ENCODE measurements around the gene DAB2. TPM values are rescaled to one million over a fixed set of nuclear protein-coding genes. Genes with fewer than 3 reads are reported as not detected.

Gene DAB2
- total RNA-seq, 2 donors from 2014 or later: 4.0 to 8.5 TPM

GRCh38 chr5:39440958-39441624 lies 16.3 kb upstream of the DAB2 start:
- Mint-ChIP-seq H3K4me3 (no peak overlapping the region), H3K27ac (peak overlapping the region in 1 of 2 donors; percentile 51), H3K9me3 (no peaks in the 10 kb centered on the region), H3K4me1 (ENCODE audit: low read depth in 2 of 2) (peaks cover 8 to 9% of the 10 kb centered on the region in 2 donors), H3K36me3 (no peaks in the 10 kb centered on the region), H3K27me3 (peaks cover 0 to under 1% of the 10 kb centered on the region in 2 donors)
- ATAC-seq (no peak), DNase-seq (ENCODE audit: low spot score) (no peak)

GRCh38 chr5:39440192-39440957 lies 15.6 kb upstream of the DAB2 start:
- H3K4me1 Mint-ChIP-seq (ENCODE audit: low read depth in 2 of 2): peaks cover 8 to 9% of the 10 kb centered on the region in 2 donors
- no peak for ATAC-seq
- no peaks in the 10 kb centered on the region for H3K36me3 Mint-ChIP-seq

GRCh38 chr5:39439582-39440162 lies 14.9 kb upstream of the DAB2 start:
- no peak for DNase-seq (ENCODE audit: low spot score)
- Mint-ChIP-seq H3K4me1 (ENCODE audit: low read depth in 2 of 2) (peaks cover 8 to 9% of the 10 kb centered on the region in 2 donors), H3K27ac (no peak overlapping the region), H3K27me3 (no peaks in the 10 kb centered on the region), H3K4me3 (no peak overlapping the region), H3K36me3 (no peaks in the 10 kb centered on the region), H3K9me3 (no peaks in the 10 kb centered on the region)
- ATAC-seq: no peak

More at GRCh38 chr5:39440192-39440957, 15.6 kb upstream of the DAB2 start:
- Mint-ChIP-seq H3K4me3 (no peak overlapping the region), H3K27me3 (no peaks in the 10 kb centered on the region), H3K27ac (peak overlapping the region in 1 of 2 donors; percentile 51), H3K9me3 (no peaks in the 10 kb centered on the region)
- DNase-seq (ENCODE audit: low spot score): no peak

- Mint-ChIP-seq H3K27me3 (no peaks in the 10 kb centered on the region), H3K4me3 (no peak overlapping the region), H3K4me1 (ENCODE audit: low read depth in 2 of 2) (peaks cover 8 to 9% of the 10 kb centered on the region in 2 donors), H3K27ac (peak overlapping the region in 1 of 2 donors; percentile 63), H3K36me3 (no peaks in the 10 kb centered on the region), H3K9me3 (no peaks in the 10 kb centered on the region)
- DNase-seq (ENCODE audit: low spot score): no peak
- ATAC-seq: peak; percentile 59 to 70
Observed at GRCh38 chr5:39437467-39437866, 12.7 kb upstream of the DAB2 start.

GRCh38 chr5:39433848-39434247 lies 9.1 kb upstream of the DAB2 start:
- no peak for ATAC-seq
- H3K4me1 Mint-ChIP-seq (ENCODE audit: low read depth in 2 of 2): peaks cover 8 to 9% of the 10 kb centered on the region in 2 donors
- H3K27ac Mint-ChIP-seq: no peak overlapping the region
- no peaks in the 10 kb centered on the region for H3K36me3 Mint-ChIP-seq
- no peaks in the 10 kb centered on the region for H3K27me3 Mint-ChIP-seq
- H3K4me3 Mint-ChIP-seq: no peak overlapping the region
- no peak for DNase-seq (ENCODE audit: low spot score)
- H3K9me3 Mint-ChIP-seq: no peaks in the 10 kb centered on the region

- no peaks in the 10 kb centered on the region for H3K9me3 Mint-ChIP-seq
- H3K4me3 Mint-ChIP-seq: no peak overlapping the region
- no peak overlapping the region for H3K27ac Mint-ChIP-seq
- H3K4me1 Mint-ChIP-seq (ENCODE audit: low read depth in 2 of 2): peaks cover 6 to 8% of the 10 kb centered on the region in 2 donors
- no peaks in the 10 kb centered on the region for H3K27me3 Mint-ChIP-seq
- ATAC-seq (no peak), DNase-seq (ENCODE audit: low spot score) (no peak)
- no peaks in the 10 kb centered on the region for H3K36me3 Mint-ChIP-seq
Observed at GRCh38 chr5:39432696-39433530, 8.1 kb upstream of the DAB2 start.

- Mint-ChIP-seq H3K4me3 (no peak overlapping the region), H3K36me3 (no peaks in the 10 kb centered on the region), H3K9me3 (no peaks in the 10 kb centered on the region), H3K27ac (no peak overlapping the region), H3K27me3 (peaks cover 0 to 9% of the 10 kb centered on the region in 2 donors), H3K4me1 (ENCODE audit: low read depth in 2 of 2) (no peaks in the 10 kb centered on the region)
- ATAC-seq: no peak
- DNase-seq (ENCODE audit: low spot score): no peak
Observed at GRCh38 chr5:39430461-39430860, 5.7 kb upstream of the DAB2 start.

- H3K36me3 Mint-ChIP-seq: no peaks in the 10 kb centered on the region
- H3K27me3 Mint-ChIP-seq: peaks cover 0 to 9% of the 10 kb centered on the region in 2 donors
- H3K27ac Mint-ChIP-seq: no peak overlapping the region
- no peak for ATAC-seq
- no peak overlapping the region for H3K4me3 Mint-ChIP-seq
- H3K4me1 Mint-ChIP-seq (ENCODE audit: low read depth in 2 of 2): peaks cover 0 to under 1% of the 10 kb centered on the region in 2 donors
- H3K9me3 Mint-ChIP-seq: no peaks in the 10 kb centered on the region
- DNase-seq (ENCODE audit: low spot score): no peak
Observed at GRCh38 chr5:39428640-39429039, 3.9 kb upstream of the DAB2 start.

GRCh38 chr5:39427633-39428032 lies 2.9 kb upstream of the DAB2 start:
- H3K27me3 Mint-ChIP-seq: peaks cover 0 to 9% of the 10 kb centered on the region in 2 donors
- no peak overlapping the region for H3K4me3 Mint-ChIP-seq

GRCh38 chr5:39427229-39427628 lies 2.4 kb upstream of the DAB2 start:
- H3K27me3 Mint-ChIP-seq: peaks cover 0 to 9% of the 10 kb centered on the region in 2 donors
- H3K4me3 Mint-ChIP-seq: no peak overlapping the region
- no peak overlapping the region for H3K27ac Mint-ChIP-seq
- no peaks in the 10 kb centered on the region for H3K9me3 Mint-ChIP-seq
- no peak for DNase-seq (ENCODE audit: low spot score)
- no peaks in the 10 kb centered on the region for H3K36me3 Mint-ChIP-seq
- H3K4me1 Mint-ChIP-seq (ENCODE audit: low read depth in 2 of 2): peaks cover 7 to 12% of the 10 kb centered on the region in 2 donors
- no peak for ATAC-seq

More at GRCh38 chr5:39427633-39428032, 2.9 kb upstream of the DAB2 start:
- H3K36me3 Mint-ChIP-seq: no peaks in the 10 kb centered on the region
- DNase-seq (ENCODE audit: low spot score) (no peak), ATAC-seq (no peak)
- H3K27ac Mint-ChIP-seq: no peak overlapping the region
- no peaks in the 10 kb centered on the region for H3K9me3 Mint-ChIP-seq
- H3K4me1 Mint-ChIP-seq (ENCODE audit: low read depth in 2 of 2): peaks cover 5 to 8% of the 10 kb centered on the region in 2 donors

- no peaks in the 10 kb centered on the region for H3K9me3 Mint-ChIP-seq
- DNase-seq (ENCODE audit: low spot score): no peak
- H3K4me3 Mint-ChIP-seq: no peak overlapping the region
- no peaks in the 10 kb centered on the region for H3K36me3 Mint-ChIP-seq
- H3K27ac Mint-ChIP-seq: no peak overlapping the region
- H3K27me3 Mint-ChIP-seq: peaks cover 0 to 9% of the 10 kb centered on the region in 2 donors
- H3K4me1 Mint-ChIP-seq (ENCODE audit: low read depth in 2 of 2): peaks cover 7 to 13% of the 10 kb centered on the region in 2 donors
- no peak for ATAC-seq
Observed at GRCh38 chr5:39426746-39427105, 1.9 kb upstream of the DAB2 start.

GRCh38 chr5:39426051-39426745 lies 1.4 kb upstream of the DAB2 start:
- H3K36me3 Mint-ChIP-seq: no peaks in the 10 kb centered on the region
- DNase-seq (ENCODE audit: low spot score): no peak
- H3K27ac Mint-ChIP-seq: no peak overlapping the region
- peaks cover 7 to 13% of the 10 kb centered on the region in 2 donors for H3K4me1 Mint-ChIP-seq (ENCODE audit: low read depth in 2 of 2)
- no peaks in the 10 kb centered on the region for H3K9me3 Mint-ChIP-seq
- no peak for ATAC-seq
- peaks cover 0 to 9% of the 10 kb centered on the region in 2 donors for H3K27me3 Mint-ChIP-seq
- H3K4me3 Mint-ChIP-seq: no peak overlapping the region

- Mint-ChIP-seq H3K27me3 (peaks cover 0 to 9% of the 10 kb centered on the region in 2 donors), H3K9me3 (no peaks in the 10 kb centered on the region), H3K27ac (peak overlapping the region in 1 of 2 donors; percentile 88), H3K4me1 (ENCODE audit: low read depth in 2 of 2) (peaks cover 19 to 21% of the 10 kb centered on the region in 2 donors), H3K36me3 (no peaks in the 10 kb centered on the region), H3K4me3 (peak overlapping the region; percentile 88)
- ATAC-seq (no peak), DNase-seq (ENCODE audit: low spot score) (no peak)
Observed at GRCh38 chr5:39423331-39423751, 1.4 kb downstream of the DAB2 start.
